Uterus (tissue), 4 donors: Measurements from ENCODE around the gene NSD2. TPM values are rescaled to one million over a fixed set of nuclear protein-coding genes. Genes with fewer than 3 reads are reported as not detected.

ENCODE experiments used
- DNase-seq, 2 donors: peaks; one replicate each; pipeline ENCODE4 v3.0.0-alpha.2; 2019 to 2020
- H3K27ac ChIP-seq, 2 donors: fragments of 200-600 bp; sonication (generic); 1 replicate in 1 of 2; 2 replicates in 1 of 2; pipeline ENCODE4 v1.5.1; 2016 to 2018
- H3K27me3 ChIP-seq, 2 donors: fragments of 200-600 bp; sonication (generic); one replicate each; pipeline ENCODE4 v1.5.1; 2018 to 2019; ENCODE audit warnings: control low read depth in 1 of 2
- H3K36me3 ChIP-seq, 2 donors: fragments of 200-600 bp; sonication (generic); one replicate each; pipeline ENCODE4 v1.5.1; 2019; ENCODE audit warnings: control low read depth in 1 of 2
- H3K4me1 ChIP-seq, 2 donors: fragments of 200-600 bp; sonication (generic); one replicate each; pipeline ENCODE4 v1.5.1; 2018 to 2019; ENCODE audit warnings: control low read depth in 1 of 2
- H3K4me3 ChIP-seq, 2 donors: fragments of 200-600 bp; sonication (generic); 1 replicate in 1 of 2; 2 replicates in 1 of 2; pipeline ENCODE4 v1.5.1; 2018 to 2019; ENCODE audit warnings: mild to moderate bottlenecking in 1 of 2
- H3K9me3 ChIP-seq, 2 donors: fragments of 200-600 bp; sonication (generic); one replicate each; pipeline ENCODE4 v1.5.1; 2019; ENCODE audit warnings: control low read depth in 1 of 2
- CTCF ChIP-seq, 4 experiments: fragments of 200-600 bp in 2 of 4; fragments of 450-650 bp in 2 of 4; sonication (generic) in 2 of 4; IDR thresholded peaks; one replicate each; pipeline ENCODE4 v1.5.1; 2016 to 2019; ENCODE audit warnings: antibody characterized with exemption in 4 of 4, mild to moderate bottlenecking in 2 of 4, moderate library complexity in 1 of 4
- POLR2A ChIP-seq, 2 donors: fragments of 450-650 bp; IDR thresholded peaks; one replicate each; pipeline ENCODE4 v1.6.1; 2016; ENCODE audit warnings: antibody characterized with exemption in 2 of 2, mild to moderate bottlenecking in 1 of 2, moderate library complexity in 1 of 2
- intact Hi-C: fragments of 100-400 bp; cut with DNase I; formaldehyde crosslinking; loops from one replicate; pipeline ENCODE4 v1.15.1; 2023; ENCODE audit warnings: low total_unique reads
- total RNA-seq, 4 donors: library from RNA; depleted of rRNA in 3 of 4; stranded (reverse); fragments of >200 nt in 3 of 4; gene quantifications; one replicate each; pipeline versions ENCODE4 v1.1.0 to v1.2.4, GENCODE V29; 2014 to 2023
- donor health status: DM: yes; HTN: yes; CAD: no.

NSD2 gene
- total RNA-seq, 4 donors from 2014 or later = 10.3 to 75.3 (median 49.0) TPM

- H3K36me3 ChIP-seq = no peaks in the 10 kb centered on the region
- H3K9me3 ChIP-seq = no peaks in the 10 kb centered on the region
- H3K27ac ChIP-seq = no peak overlapping the region
- H3K4me3 ChIP-seq = no peak overlapping the region
- DNase-seq = no peak
- intact Hi-C loops = no loop called here
- TF ChIP-seq POLR2A (IDR thresholded peaks at IDR 0.05) (no peak), CTCF (IDR thresholded peaks at IDR 0.05) (no peak)
- peaks cover 0 to under 1% of the 10 kb centered on the region in 2 donors for H3K27me3 ChIP-seq
- no peaks in the 10 kb centered on the region for H3K4me1 ChIP-seq
These were observed 8.9 kb upstream of the NSD2 start for GRCh38 chr4:1862055-1862911.

- Histone ChIP-seq H3K27me3 (peaks cover 0 to 7% of the 10 kb centered on the region in 2 donors), H3K4me1 (no peaks in the 10 kb centered on the region), H3K4me3 (no peak overlapping the region), H3K9me3 (no peaks in the 10 kb centered on the region), H3K36me3 (no peaks in the 10 kb centered on the region), H3K27ac (no peak overlapping the region)
- TF ChIP-seq POLR2A (IDR thresholded peaks at IDR 0.05) (no peak), CTCF (IDR thresholded peaks at IDR 0.05) (no peak)
- intact Hi-C loops = no loop called here
- DNase-seq = no peak
These were observed 8.3 kb upstream of the NSD2 start for GRCh38 chr4:1862961-1863296.

GRCh38 chr4:1863297-1864033 is 7.7 kb upstream of the NSD2 start:
- no peaks in the 10 kb centered on the region for H3K4me1 ChIP-seq
- H3K9me3 ChIP-seq = no peaks in the 10 kb centered on the region
- H3K27ac ChIP-seq = no peak overlapping the region
- H3K4me3 ChIP-seq = no peak overlapping the region
- TF ChIP-seq CTCF (IDR thresholded peaks at IDR 0.05) = no peak
- no peak for TF ChIP-seq POLR2A (IDR thresholded peaks at IDR 0.05)
- no peak for DNase-seq
- no peaks in the 10 kb centered on the region for H3K36me3 ChIP-seq
- peaks cover 0 to 9% of the 10 kb centered on the region in 2 donors for H3K27me3 ChIP-seq
- intact Hi-C loops = no loop called here

GRCh38 chr4:1864076-1865008 is 6.9 kb upstream of the NSD2 start:
- TF ChIP-seq POLR2A (IDR thresholded peaks at IDR 0.05) = no peak
- no peak for TF ChIP-seq CTCF (IDR thresholded peaks at IDR 0.05)
- H3K27ac ChIP-seq = no peak overlapping the region
- H3K36me3 ChIP-seq = no peaks in the 10 kb centered on the region
- H3K4me1 ChIP-seq = no peaks in the 10 kb centered on the region
- intact Hi-C loops = no loop called here
- H3K9me3 ChIP-seq = no peaks in the 10 kb centered on the region
- DNase-seq = no peak
- H3K27me3 ChIP-seq = peaks cover 0 to 9% of the 10 kb centered on the region in 2 donors
- no peak overlapping the region for H3K4me3 ChIP-seq
